ENCODE results near the gene CEP112.

The CEP112 gene

GRCh38 chr17:66021757-66022156 is 170.2 kb downstream of the CEP112 start:
- Mint-ChIP-seq H3K27me3 (no peaks in the 10 kb centered on the region), H3K4me1 (no peaks in the 10 kb centered on the region), H3K27ac (no peak overlapping the region), H3K36me3 (peaks cover 16% of the 10 kb centered on the region), H3K4me3 (no peak overlapping the region), H3K9me3 (peaks cover 19% of the 10 kb centered on the region)
- no peak for ATAC-seq

DNA sequence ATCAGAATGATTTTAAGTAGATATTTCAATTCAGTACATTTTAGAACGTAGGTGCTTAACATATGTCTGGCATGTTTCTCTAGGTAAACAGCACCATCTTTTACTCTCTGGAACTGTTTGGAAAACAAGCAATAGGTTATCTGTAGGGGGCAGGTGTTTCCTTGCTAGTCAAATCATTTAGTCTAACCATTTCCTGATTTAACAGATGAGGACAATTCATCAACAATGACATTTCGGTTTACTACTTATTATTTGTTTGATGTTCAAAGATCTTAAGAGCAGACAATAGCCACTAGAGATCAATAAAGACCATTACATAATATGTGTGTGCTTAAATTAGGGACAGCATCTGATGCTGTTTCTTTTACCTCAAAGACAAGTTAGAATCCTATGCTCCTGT is 173.1 kb downstream of the CEP112 start:
- Mint-ChIP-seq H3K27ac (no peak overlapping the region), H3K4me3 (no peak overlapping the region), H3K4me1 (no peaks in the 10 kb centered on the region), H3K9me3 (peaks cover 7% of the 10 kb centered on the region), H3K36me3 (no peaks in the 10 kb centered on the region), H3K27me3 (peaks cover 22% of the 10 kb centered on the region)
- ATAC-seq: no peak

GRCh38 chr17:66016231-66016630 is 175.7 kb downstream of the CEP112 start:
- H3K4me1 Mint-ChIP-seq: no peaks in the 10 kb centered on the region

GRCh38 chr17:66008680-66009079 is 183.3 kb downstream of the CEP112 start:
- no peak overlapping the region for H3K4me3 Mint-ChIP-seq
- H3K36me3 Mint-ChIP-seq: no peaks in the 10 kb centered on the region
- ATAC-seq: no peak
- H3K9me3 Mint-ChIP-seq: peaks cover 6% of the 10 kb centered on the region
- peaks cover 6% of the 10 kb centered on the region for H3K27me3 Mint-ChIP-seq
- no peak overlapping the region for H3K27ac Mint-ChIP-seq
- no peaks in the 10 kb centered on the region for H3K4me1 Mint-ChIP-seq

More at GRCh38 chr17:66016231-66016630, 175.7 kb downstream of the CEP112 start:
- no peak overlapping the region for H3K27ac Mint-ChIP-seq
- H3K4me3 Mint-ChIP-seq: no peak overlapping the region
- H3K36me3 Mint-ChIP-seq: no peaks in the 10 kb centered on the region
- ATAC-seq: no peak
- peaks cover 29% of the 10 kb centered on the region for H3K27me3 Mint-ChIP-seq
- H3K9me3 Mint-ChIP-seq: peaks cover 4% of the 10 kb centered on the region

DNA sequence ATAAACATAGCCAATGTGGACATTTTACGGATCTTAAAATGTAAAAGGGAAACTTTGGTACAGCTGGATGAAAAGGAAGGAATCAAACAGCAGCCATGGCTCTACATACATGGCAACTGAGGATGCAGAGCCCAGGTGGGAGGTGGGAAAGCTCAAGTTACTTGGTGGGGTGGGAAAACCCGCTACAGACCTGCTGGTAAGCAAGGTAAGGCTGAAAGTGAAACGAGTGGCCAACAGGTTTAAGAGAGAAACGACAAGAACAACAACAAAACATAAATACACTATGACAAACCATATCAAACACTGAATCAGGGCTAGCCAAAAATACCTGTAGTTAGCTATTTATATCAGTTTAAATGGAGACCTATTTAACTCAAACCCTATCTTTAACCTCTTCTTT is 185.3 kb downstream of the CEP112 start:
- no peaks in the 10 kb centered on the region for H3K27me3 Mint-ChIP-seq
- H3K4me3 Mint-ChIP-seq: no peak overlapping the region
- peaks cover 6% of the 10 kb centered on the region for H3K9me3 Mint-ChIP-seq
- no peak overlapping the region for H3K27ac Mint-ChIP-seq
- H3K4me1 Mint-ChIP-seq: no peaks in the 10 kb centered on the region
- ATAC-seq: no peak
- H3K36me3 Mint-ChIP-seq: no peaks in the 10 kb centered on the region

DNA sequence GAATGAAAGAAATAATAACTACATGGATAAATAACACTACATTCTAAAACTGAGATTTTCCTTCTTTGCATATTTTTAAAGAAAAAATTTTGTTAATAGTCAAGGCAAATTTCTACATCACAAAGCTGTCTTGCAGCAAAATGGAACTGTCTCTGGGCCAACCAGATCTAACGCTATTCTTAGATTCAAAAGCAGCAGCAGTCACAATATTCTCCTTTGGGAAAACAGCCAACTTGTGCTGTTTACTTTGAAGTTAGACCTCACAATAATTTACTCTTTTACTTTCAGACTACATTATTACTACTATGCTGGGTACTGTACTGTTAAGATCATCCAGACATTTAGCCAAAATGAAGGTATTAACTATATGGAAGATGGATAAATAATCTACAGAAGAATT is 189.1 kb downstream of the CEP112 start:
- H3K27ac Mint-ChIP-seq: no peak overlapping the region
- no peak for ATAC-seq
- no peaks in the 10 kb centered on the region for H3K27me3 Mint-ChIP-seq
- no peaks in the 10 kb centered on the region for H3K4me1 Mint-ChIP-seq
- peaks cover 4% of the 10 kb centered on the region for H3K36me3 Mint-ChIP-seq
- no peak overlapping the region for H3K4me3 Mint-ChIP-seq
- H3K9me3 Mint-ChIP-seq: peaks cover 3% of the 10 kb centered on the region

DNA sequence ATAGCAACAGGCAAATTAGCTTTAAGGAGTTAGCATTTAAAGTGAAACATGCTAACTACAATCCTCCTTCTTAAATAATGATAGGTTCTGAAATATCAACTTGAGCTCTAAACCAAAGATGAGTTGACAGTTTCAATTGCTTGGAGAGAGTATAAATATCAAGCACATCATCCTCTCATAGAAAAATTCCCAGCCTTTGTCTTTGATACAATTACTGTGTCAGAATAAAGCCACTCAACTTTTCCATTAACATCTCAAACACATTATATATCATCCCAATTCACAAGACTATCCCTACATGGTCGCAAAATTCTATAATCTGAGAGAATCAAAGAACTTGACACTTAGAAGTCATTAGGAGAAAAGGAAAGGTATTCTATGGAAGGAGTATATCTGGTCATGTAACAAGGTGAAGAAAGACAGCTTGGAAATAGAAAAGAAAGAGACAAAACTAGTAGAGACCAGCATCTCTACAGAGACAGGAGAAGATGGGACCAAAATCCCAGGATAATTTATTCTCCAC is 189.8 kb downstream of the CEP112 start:
- H3K36me3 Mint-ChIP-seq: peaks cover 4% of the 10 kb centered on the region
- ATAC-seq: no peak
- peaks cover 3% of the 10 kb centered on the region for H3K9me3 Mint-ChIP-seq
- no peaks in the 10 kb centered on the region for H3K27me3 Mint-ChIP-seq
- no peak overlapping the region for H3K27ac Mint-ChIP-seq
- no peaks in the 10 kb centered on the region for H3K4me1 Mint-ChIP-seq
- no peak overlapping the region for H3K4me3 Mint-ChIP-seq

GRCh38 chr17:66000216-66000615 is 191.7 kb downstream of the CEP112 start:
- no peak for ATAC-seq
- Mint-ChIP-seq H3K36me3 (peaks cover 4% of the 10 kb centered on the region), H3K9me3 (peaks cover 3% of the 10 kb centered on the region), H3K4me3 (no peak overlapping the region), H3K27me3 (no peaks in the 10 kb centered on the region), H3K27ac (no peak overlapping the region), H3K4me1 (no peaks in the 10 kb centered on the region)

DNA sequence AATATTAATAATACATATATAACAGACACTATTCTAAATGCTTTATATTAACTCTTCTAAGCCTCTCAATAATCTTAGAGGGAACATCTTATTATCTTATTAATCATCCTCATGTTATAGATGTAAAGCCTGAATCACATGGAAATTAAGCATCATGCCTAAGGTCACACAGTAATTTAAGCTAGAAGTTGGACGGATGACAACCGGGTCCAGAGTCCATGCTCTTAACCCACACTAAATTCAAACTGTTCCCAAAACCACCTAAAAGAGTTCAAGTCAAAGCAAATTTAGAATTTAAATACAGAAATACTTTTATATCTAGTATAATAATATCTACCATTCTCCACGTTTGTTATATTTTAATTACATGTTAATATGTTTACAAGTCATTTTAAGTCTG is 193.3 kb downstream of the CEP112 start:
- ATAC-seq: no peak
- Mint-ChIP-seq H3K9me3 (peaks cover 3% of the 10 kb centered on the region), H3K36me3 (peaks cover 4% of the 10 kb centered on the region), H3K27me3 (no peaks in the 10 kb centered on the region), H3K4me1 (no peaks in the 10 kb centered on the region), H3K4me3 (no peak overlapping the region), H3K27ac (no peak overlapping the region)

- Mint-ChIP-seq H3K27me3 (no peaks in the 10 kb centered on the region), H3K27ac (no peak overlapping the region), H3K36me3 (no peaks in the 10 kb centered on the region), H3K4me1 (no peaks in the 10 kb centered on the region), H3K9me3 (peaks cover 6% of the 10 kb centered on the region), H3K4me3 (no peak overlapping the region)
- no peak for ATAC-seq
Observed at GRCh38 chr17:65994679-65995078, 197.3 kb downstream of the CEP112 start.

GRCh38 chr17:65994114-65994513 is 197.8 kb downstream of the CEP112 start:
- ATAC-seq: no peak

DNA sequence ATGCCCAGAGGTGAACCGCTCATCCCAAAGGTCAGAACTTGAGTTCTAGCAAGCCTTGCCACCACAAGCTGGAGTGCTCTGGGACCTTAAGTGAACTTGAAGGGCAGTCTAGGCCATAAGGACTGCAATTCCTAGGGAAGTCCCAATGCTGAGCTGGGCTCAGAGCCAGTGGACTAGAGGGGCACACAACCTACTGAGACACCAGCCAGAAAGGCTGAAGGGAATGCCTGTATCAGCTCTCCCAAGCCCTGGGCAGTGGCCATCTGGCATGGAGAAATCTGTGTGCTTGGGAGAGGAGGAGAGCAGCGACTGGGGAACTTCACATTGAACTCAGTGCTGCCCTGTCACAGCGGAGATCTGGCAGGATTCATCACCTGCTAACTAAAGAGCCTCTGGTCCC is 201.3 kb downstream of the CEP112 start:
- Mint-ChIP-seq H3K36me3 (peaks cover 8% of the 10 kb centered on the region), H3K9me3 (peaks cover 16% of the 10 kb centered on the region)

More at GRCh38 chr17:65994114-65994513, 197.8 kb downstream of the CEP112 start:
- Mint-ChIP-seq H3K27ac (no peak overlapping the region), H3K9me3 (peaks cover 4% of the 10 kb centered on the region), H3K4me3 (no peak overlapping the region), H3K4me1 (no peaks in the 10 kb centered on the region), H3K27me3 (no peaks in the 10 kb centered on the region), H3K36me3 (no peaks in the 10 kb centered on the region)

DNA sequence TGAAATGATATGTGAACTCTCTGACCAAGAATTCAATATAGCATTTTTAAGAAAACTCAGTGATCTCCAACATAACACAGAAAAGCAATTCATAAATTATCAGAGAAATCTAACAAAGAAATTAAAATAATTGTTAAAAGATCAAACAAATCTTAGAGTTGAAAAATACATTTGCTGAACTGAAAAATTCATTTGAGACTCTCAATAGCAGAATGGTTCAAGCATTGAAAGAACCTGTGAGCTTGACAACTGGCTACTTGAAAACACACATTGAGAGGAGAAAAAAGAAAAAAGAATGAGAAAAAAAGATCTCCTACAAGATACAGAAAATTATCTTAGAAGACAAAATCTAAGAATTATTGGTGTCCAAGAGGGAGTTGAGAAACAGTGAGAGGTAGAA is 203.5 kb downstream of the CEP112 start:
- H3K4me3 Mint-ChIP-seq: no peak overlapping the region
- H3K36me3 Mint-ChIP-seq: peaks cover 8% of the 10 kb centered on the region
- ATAC-seq: no peak
- H3K27me3 Mint-ChIP-seq: no peaks in the 10 kb centered on the region
- no peak overlapping the region for H3K27ac Mint-ChIP-seq
- peaks cover 20% of the 10 kb centered on the region for H3K9me3 Mint-ChIP-seq
- no peaks in the 10 kb centered on the region for H3K4me1 Mint-ChIP-seq

More for the DNA sequence above, 201.3 kb downstream of the CEP112 start:
- Mint-ChIP-seq H3K27ac (no peak overlapping the region), H3K27me3 (no peaks in the 10 kb centered on the region), H3K4me1 (no peaks in the 10 kb centered on the region), H3K4me3 (no peak overlapping the region)
- peak; percentile 24 for ATAC-seq

DNA sequence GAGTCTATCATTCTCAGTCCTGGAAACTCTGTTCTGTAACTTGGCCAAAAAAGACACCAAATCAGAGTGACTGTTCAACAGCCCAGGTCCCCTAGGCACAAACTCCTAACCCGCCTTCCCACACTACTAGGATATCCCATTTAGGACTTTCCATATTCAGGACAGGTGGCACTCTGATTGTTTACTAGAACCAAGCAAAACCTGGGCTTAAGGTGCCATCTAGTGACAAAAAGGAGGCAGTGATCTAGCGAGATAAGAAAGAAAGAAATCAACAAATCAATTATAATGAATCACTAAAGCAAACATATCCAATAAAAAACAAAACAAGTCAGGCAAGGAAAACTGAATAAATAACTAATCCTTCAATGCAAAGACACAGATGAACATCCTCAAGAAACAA is 203.9 kb downstream of the CEP112 start:
- no peak overlapping the region for H3K27ac Mint-ChIP-seq
- H3K4me3 Mint-ChIP-seq: no peak overlapping the region
- H3K36me3 Mint-ChIP-seq: peaks cover 8% of the 10 kb centered on the region
- H3K4me1 Mint-ChIP-seq: no peaks in the 10 kb centered on the region
- H3K27me3 Mint-ChIP-seq: no peaks in the 10 kb centered on the region
- H3K9me3 Mint-ChIP-seq: peaks cover 19% of the 10 kb centered on the region
- ATAC-seq: no peak

- ATAC-seq: no peak
- H3K36me3 Mint-ChIP-seq: peaks cover 8% of the 10 kb centered on the region
- no peaks in the 10 kb centered on the region for H3K4me1 Mint-ChIP-seq
- no peak overlapping the region for H3K4me3 Mint-ChIP-seq
- no peak overlapping the region for H3K27ac Mint-ChIP-seq
- peaks cover 17% of the 10 kb centered on the region for H3K9me3 Mint-ChIP-seq
- H3K27me3 Mint-ChIP-seq: no peaks in the 10 kb centered on the region
Observed at GRCh38 chr17:65985571-65985970, 206.4 kb downstream of the CEP112 start.

- peaks cover 8% of the 10 kb centered on the region for H3K36me3 Mint-ChIP-seq
- no peaks in the 10 kb centered on the region for H3K27me3 Mint-ChIP-seq
- peaks cover 17% of the 10 kb centered on the region for H3K9me3 Mint-ChIP-seq
- no peak for ATAC-seq
- no peaks in the 10 kb centered on the region for H3K4me1 Mint-ChIP-seq
- no peak overlapping the region for H3K27ac Mint-ChIP-seq
- no peak overlapping the region for H3K4me3 Mint-ChIP-seq
Observed at GRCh38 chr17:65984299-65984698, 207.6 kb downstream of the CEP112 start.

GRCh38 chr17:65978871-65979270 is 213.1 kb downstream of the CEP112 start:
- no peaks in the 10 kb centered on the region for H3K9me3 Mint-ChIP-seq
- H3K4me1 Mint-ChIP-seq: no peaks in the 10 kb centered on the region
- no peak overlapping the region for H3K27ac Mint-ChIP-seq
- peaks cover 9% of the 10 kb centered on the region for H3K27me3 Mint-ChIP-seq
- no peak overlapping the region for H3K4me3 Mint-ChIP-seq
- no peaks in the 10 kb centered on the region for H3K36me3 Mint-ChIP-seq
- no peak for ATAC-seq

Data from stimulated activated memory B cell treated with anti-CD40 and anti-IgM and Interleukin-4, amounts not matched to agents 10 μg/mL and 1 μg/mL and 100 μg/mL, for 72 hours (primary cell).